Suprapubic skin (tissue), 4 donors: ENCODE results near the gene NCK1.

Experiments used
- CTCF ChIP-seq, 2 donors: fragments of 200-600 bp in 1 of 2; fragments of 450-650 bp in 1 of 2; sonication (generic) in 1 of 2; IDR thresholded peaks; one replicate each; pipeline ENCODE4 v1.5.1; 2016 to 2019; ENCODE audit warnings: antibody characterized with exemption in 2 of 2, mild to moderate bottlenecking in 1 of 2, moderate library complexity in 1 of 2
- EP300 ChIP-seq: sonication (generic); formaldehyde crosslinking; IDR thresholded peaks from one replicate; pipeline ENCODE4 v1.6.1; 2017; ENCODE audit warnings: antibody characterized with exemption
- POLR2A ChIP-seq, 2 donors: fragments of 450-650 bp; IDR thresholded peaks; one replicate each; pipeline ENCODE4 v1.6.1; 2017; ENCODE audit warnings: antibody characterized with exemption in 2 of 2, mild to moderate bottlenecking in 2 of 2, moderate library complexity in 2 of 2
- POLR2AphosphoS5 ChIP-seq, 3 donors: sonication (generic); formaldehyde crosslinking; IDR thresholded peaks; one replicate each; pipeline ENCODE4 v1.6.1; 2017; ENCODE audit warnings: antibody characterized with exemption in 3 of 3

GRCh38 chr3:136979684-136980083, 117.7 kb downstream of the NCK1 start:
- TF ChIP-seq CTCF (IDR thresholded peaks at IDR 0.05) (no peak), POLR2AphosphoS5 (IDR thresholded peaks at IDR 0.05) (no peak), POLR2A (IDR thresholded peaks at IDR 0.05) (no peak), EP300 (no peak)
